ENCODE data around the gene GALNT10.

Gene GALNT10

DNA sequence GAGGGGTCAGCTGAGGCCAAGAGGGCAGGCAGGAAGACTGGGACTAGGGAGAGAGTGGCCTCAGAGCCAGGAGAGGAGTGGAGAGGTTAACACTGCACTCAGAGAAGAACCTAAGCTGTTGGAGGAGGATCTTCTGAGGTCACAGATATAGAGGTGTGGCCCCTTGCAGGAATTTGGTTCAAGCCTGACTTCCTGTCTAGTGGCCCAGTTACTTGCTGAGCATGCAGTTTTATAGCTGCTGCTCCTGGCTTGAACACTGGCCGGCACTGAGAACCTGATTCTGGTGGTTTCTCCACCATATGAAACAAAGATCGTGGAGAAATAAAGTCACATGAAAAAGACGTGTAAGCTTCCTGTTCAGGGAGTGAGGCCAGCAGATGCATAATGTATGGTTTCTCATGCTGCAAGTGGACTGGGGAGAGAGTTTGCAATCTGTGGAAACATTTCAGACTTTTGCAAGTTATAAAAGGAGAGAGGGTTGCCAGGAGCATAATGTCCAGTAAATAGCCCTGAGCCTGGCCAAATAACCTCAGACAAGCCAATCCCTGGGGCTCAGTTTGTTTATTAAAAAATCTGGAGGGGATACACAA lies 82.6 kb downstream of the GALNT10 start:
- TF ChIP-seq, protein P1, sequence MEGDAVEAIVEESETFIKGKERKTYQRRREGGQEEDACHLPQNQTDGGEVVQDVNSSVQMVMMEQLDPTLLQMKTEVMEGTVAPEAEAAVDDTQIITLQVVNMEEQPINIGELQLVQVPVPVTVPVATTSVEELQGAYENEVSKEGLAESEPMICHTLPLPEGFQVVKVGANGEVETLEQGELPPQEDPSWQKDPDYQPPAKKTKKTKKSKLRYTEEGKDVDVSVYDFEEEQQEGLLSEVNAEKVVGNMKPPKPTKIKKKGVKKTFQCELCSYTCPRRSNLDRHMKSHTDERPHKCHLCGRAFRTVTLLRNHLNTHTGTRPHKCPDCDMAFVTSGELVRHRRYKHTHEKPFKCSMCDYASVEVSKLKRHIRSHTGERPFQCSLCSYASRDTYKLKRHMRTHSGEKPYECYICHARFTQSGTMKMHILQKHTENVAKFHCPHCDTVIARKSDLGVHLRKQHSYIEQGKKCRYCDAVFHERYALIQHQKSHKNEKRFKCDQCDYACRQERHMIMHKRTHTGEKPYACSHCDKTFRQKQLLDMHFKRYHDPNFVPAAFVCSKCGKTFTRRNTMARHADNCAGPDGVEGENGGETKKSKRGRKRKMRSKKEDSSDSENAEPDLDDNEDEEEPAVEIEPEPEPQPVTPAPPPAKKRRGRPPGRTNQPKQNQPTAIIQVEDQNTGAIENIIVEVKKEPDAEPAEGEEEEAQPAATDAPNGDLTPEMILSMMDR (IDR thresholded peaks at IDR 0.05; ENCODE audit: borderline replicate concordance, insufficient read depth, low read depth, low read length): no peak
- H3K4me3 ChIP-seq (ENCODE audit: low read depth, low read length): no peak overlapping the region

DNA sequence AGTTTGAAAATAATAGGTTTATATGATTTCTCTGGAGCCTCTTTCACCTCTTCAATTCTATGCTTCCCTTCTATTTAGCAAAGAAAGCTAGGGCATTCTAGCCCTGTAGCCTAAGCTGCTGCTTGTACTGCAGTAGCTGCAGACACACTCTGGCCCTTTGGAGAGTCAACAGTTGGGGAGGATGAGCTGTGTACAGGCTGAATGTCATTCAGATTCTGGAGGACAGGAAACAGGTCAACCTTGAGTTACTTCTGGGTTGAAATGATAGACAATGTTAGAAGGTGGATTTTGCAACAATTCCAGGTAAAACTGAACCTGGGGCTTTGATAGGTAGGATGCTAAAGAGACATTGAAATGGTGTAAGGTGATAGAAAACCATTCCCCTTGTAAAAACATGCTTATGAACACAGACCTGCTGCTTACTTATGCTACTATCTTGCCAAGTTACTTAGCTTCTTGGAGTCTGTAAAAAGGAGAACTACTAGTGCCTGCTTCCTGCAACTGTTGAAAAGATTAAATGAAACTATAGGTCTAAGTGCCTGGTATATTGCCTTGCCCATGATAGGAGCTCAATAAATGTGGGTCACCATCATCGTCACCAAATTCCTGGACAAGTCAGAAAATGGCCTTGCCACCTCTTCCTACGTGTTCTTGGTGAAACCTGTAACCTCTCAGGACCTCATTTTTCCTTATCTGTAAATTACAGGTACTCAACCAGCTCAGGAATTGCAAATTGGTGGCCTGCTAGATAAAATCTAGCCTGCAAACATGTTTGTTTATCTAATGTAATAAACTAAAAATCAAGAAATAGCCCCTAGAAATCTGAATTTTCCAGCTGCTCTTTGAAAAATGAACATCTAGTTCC lies 83.7 kb downstream of the GALNT10 start:
- TF ChIP-seq, protein P1 (IDR thresholded peaks at IDR 0.05; ENCODE audit: borderline replicate concordance, insufficient read depth, low read depth, low read length): no peak
- no peak overlapping the region for H3K4me3 ChIP-seq (ENCODE audit: low read depth, low read length)

- TF ChIP-seq, protein P1 (IDR thresholded peaks at IDR 0.05; ENCODE audit: borderline replicate concordance, insufficient read depth, low read depth, low read length): no peak
Observed at GRCh38 chr5:154274828-154275185, 84.3 kb downstream of the GALNT10 start.

GRCh38 chr5:154275566-154275965 lies 85.0 kb downstream of the GALNT10 start:
- TF ChIP-seq, protein P1 (IDR thresholded peaks at IDR 0.05; ENCODE audit: borderline replicate concordance, insufficient read depth, low read depth, low read length): no peak

More at GRCh38 chr5:154274828-154275185, 84.3 kb downstream of the GALNT10 start:
- H3K4me3 ChIP-seq (ENCODE audit: low read depth, low read length): no peak overlapping the region

DNA sequence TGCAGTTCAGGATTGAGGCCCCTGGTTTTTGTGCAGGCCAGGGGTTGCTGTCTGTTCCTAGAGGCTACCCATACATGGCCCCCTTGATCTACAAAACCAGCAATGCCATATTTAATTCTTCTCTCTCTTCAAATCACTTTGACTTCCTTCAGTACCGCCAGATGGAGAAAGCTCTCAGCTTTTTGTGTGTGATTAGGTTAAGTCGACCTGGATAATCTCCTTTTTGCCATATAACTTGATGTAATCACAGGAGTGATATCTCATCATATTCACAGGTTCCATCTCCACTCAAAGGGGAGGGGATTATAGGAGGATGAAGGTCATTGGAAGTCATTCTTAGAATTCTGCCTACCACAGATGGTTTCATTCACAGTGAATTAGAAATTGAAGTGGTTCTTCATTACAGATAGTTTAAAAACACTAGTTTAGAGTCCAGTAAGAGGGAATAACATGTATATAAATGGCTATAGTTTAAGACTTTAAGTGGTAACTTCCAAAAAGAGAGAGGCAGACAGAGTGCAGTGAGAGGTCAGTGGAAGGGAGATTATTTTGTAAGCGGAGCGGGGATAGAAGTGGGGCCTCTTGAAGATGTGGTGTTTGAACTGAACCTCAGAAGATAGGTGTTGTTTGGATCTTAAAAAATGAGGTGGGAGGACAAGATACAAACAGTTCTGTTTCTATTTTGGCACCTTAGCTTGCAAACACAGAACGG lies 85.9 kb downstream of the GALNT10 start:
- TF ChIP-seq, protein P1 (IDR thresholded peaks at IDR 0.05; ENCODE audit: borderline replicate concordance, insufficient read depth, low read depth, low read length): no peak
- H3K4me3 ChIP-seq (ENCODE audit: low read depth, low read length): no peak overlapping the region

More at GRCh38 chr5:154275566-154275965, 85.0 kb downstream of the GALNT10 start:
- no peak overlapping the region for H3K4me3 ChIP-seq (ENCODE audit: low read depth, low read length)

GRCh38 chr5:154276973-154277331 lies 86.4 kb downstream of the GALNT10 start:
- TF ChIP-seq, protein P1 (IDR thresholded peaks at IDR 0.05; ENCODE audit: borderline replicate concordance, insufficient read depth, low read depth, low read length): no peak

More at GRCh38 chr5:154276973-154277331, 86.4 kb downstream of the GALNT10 start:
- no peak overlapping the region for H3K4me3 ChIP-seq (ENCODE audit: low read depth, low read length)

All from GM12875 (cell line).